Fibroblast of lung (primary cell): Measurements from ENCODE around the gene NFYB. TPM values are rescaled to one million over a fixed set of nuclear protein-coding genes. Genes with fewer than 3 reads are reported as not detected.

ENCODE experiments used
- DNase-seq, 2 donors: peaks; one replicate each; pipeline versions ENCODE4 v3.0.0 to v3.0.0-alpha.2; 2010; ENCODE audit warnings: low read depth in 2 of 2
- H2AFZ ChIP-seq: 2 replicates; pipeline ENCODE4 v1.5.1; 2012; ENCODE audit warnings: low read length, control low read depth, inconsistent platforms
- H3K27ac ChIP-seq: 2 replicates; pipeline ENCODE4 v1.5.1; 2011; ENCODE audit warnings: low read length, control low read depth; ENCODE audit not compliant: insufficient read depth
- H3K27me3 ChIP-seq: 2 replicates; pipeline ENCODE4 v1.5.1; 2011; ENCODE audit warnings: mild to moderate bottlenecking, low read length; ENCODE audit not compliant: control insufficient read depth, insufficient read depth
- H3K36me3 ChIP-seq: 2 replicates; pipeline ENCODE4 v1.5.1; 2011; ENCODE audit warnings: low read length; ENCODE audit not compliant: control insufficient read depth, insufficient read depth
- H3K4me1 ChIP-seq: 2 replicates; pipeline ENCODE4 v1.5.1; 2011; ENCODE audit warnings: low read length; ENCODE audit not compliant: control insufficient read depth, insufficient read depth; ENCODE audit errors: extremely low read depth
- H3K4me2 ChIP-seq: 2 replicates; pipeline ENCODE4 v1.5.1; 2011; ENCODE audit warnings: low read length, control low read depth; ENCODE audit not compliant: insufficient read depth; ENCODE audit errors: extremely low read depth
- H3K4me3 ChIP-seq, 4 experiments: fragments of 200-600 bp in 1 of 4; sonication (generic) in 1 of 4; replicated peaks in 1 of 4; 2 replicates each; pipeline ENCODE4 v1.5.1; 2011 to 2016; ENCODE audit warnings: low read length in 4 of 4, low read depth in 3 of 4, mild to moderate bottlenecking in 3 of 4, control low read depth in 2 of 4, inconsistent platforms in 1 of 4, mixed read lengths in 1 of 4; ENCODE audit not compliant: insufficient read depth in 1 of 4; ENCODE audit errors: control extremely low read depth in 1 of 4
- H3K79me2 ChIP-seq: 2 replicates; pipeline ENCODE4 v1.5.1; 2012; ENCODE audit warnings: mild to moderate bottlenecking, low read length, inconsistent platforms; ENCODE audit not compliant: control insufficient read depth, insufficient read depth
- H3K9ac ChIP-seq: 2 replicates; pipeline ENCODE4 v1.5.1; 2011; ENCODE audit warnings: mild to moderate bottlenecking, low read length, control low read depth; ENCODE audit not compliant: insufficient read depth
- H3K9me3 ChIP-seq: 2 replicates; pipeline ENCODE4 v1.5.1; 2012; ENCODE audit warnings: low read depth, low read length; ENCODE audit not compliant: control insufficient read depth, insufficient read depth
- H4K20me1 ChIP-seq: 2 replicates; pipeline ENCODE4 v1.5.1; 2011; ENCODE audit warnings: low read length; ENCODE audit not compliant: control insufficient read depth, insufficient read depth; ENCODE audit errors: extremely low read depth
- EZH2 ChIP-seq: IDR thresholded peaks from 2 replicates; pipeline ENCODE4 v1.5.1; 2012; ENCODE audit warnings: low read length, control low read depth, mild to moderate bottlenecking; ENCODE audit errors: missing control alignments
- polyA plus RNA-seq, 2 donors: library from polyadenylated mRNA; depleted of rRNA in 1 of 2; stranded (reverse) in 1 of 2; unstranded in 1 of 2; fragments of >200 nt; gene quantifications; 2 replicates each; pipeline ENCODE4 v1.2.1, GENCODE V29; 2011 to 2012; ENCODE audit warnings: missing spikeins in 1 of 2
- total RNA-seq: library from RNA; depleted of rRNA; stranded (reverse); fragments of >200 nt; gene quantifications from 2 replicates; pipeline ENCODE4 v1.2.1, GENCODE V29; 2014
- TF ChIP-seq, protein P1 (sequence below), 2 donors: IDR thresholded peaks in 1 of 2; conservative IDR thresholded peaks in 1 of 2; 1 replicate in 1 of 2; 2 replicates in 1 of 2; pipeline ENCODE4 v1.5.1; 2011 to 2012; ENCODE audit warnings: low read length in 2 of 2, control low read depth in 1 of 2, inconsistent platforms in 1 of 2, low read depth in 1 of 2, mild to moderate bottlenecking in 1 of 2

NFYB gene
- total and polyA plus RNA-seq, 2 donors (not counting 1 experiment from before 2014, with no cell fraction given), result 32.2 to 39.9 TPM

DNA sequence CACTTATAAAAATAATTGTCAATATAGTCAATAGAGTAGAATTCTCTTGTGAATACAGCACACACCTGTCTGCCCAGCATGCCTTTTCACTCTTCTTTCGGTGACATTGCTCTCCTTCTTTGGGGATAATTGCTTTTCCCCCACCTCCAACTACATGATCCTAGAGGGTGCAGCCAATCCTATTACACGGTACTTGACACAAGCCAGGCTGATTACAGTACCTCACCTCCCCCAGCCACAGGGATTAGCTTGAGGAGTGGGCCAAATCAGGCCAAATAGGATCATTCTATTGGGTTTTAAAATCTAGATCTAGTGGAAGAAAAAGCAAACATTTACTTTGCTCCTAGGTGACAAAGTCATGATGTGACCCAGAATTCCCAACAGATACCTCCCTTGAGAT, 16.8 kb upstream of the NFYB start:
- no peaks in the 10 kb centered on the region for H3K9me3 ChIP-seq
- H3K4me3 ChIP-seq, result no peak overlapping the region
- H3K36me3 ChIP-seq, result no peaks in the 10 kb centered on the region
- peaks cover 5% of the 10 kb centered on the region for H3K27me3 ChIP-seq
- no peaks in the 10 kb centered on the region for H3K79me2 ChIP-seq
- H2AFZ ChIP-seq, result no peak overlapping the region
- TF ChIP-seq EZH2, result no peak
- TF ChIP-seq, protein P1, sequence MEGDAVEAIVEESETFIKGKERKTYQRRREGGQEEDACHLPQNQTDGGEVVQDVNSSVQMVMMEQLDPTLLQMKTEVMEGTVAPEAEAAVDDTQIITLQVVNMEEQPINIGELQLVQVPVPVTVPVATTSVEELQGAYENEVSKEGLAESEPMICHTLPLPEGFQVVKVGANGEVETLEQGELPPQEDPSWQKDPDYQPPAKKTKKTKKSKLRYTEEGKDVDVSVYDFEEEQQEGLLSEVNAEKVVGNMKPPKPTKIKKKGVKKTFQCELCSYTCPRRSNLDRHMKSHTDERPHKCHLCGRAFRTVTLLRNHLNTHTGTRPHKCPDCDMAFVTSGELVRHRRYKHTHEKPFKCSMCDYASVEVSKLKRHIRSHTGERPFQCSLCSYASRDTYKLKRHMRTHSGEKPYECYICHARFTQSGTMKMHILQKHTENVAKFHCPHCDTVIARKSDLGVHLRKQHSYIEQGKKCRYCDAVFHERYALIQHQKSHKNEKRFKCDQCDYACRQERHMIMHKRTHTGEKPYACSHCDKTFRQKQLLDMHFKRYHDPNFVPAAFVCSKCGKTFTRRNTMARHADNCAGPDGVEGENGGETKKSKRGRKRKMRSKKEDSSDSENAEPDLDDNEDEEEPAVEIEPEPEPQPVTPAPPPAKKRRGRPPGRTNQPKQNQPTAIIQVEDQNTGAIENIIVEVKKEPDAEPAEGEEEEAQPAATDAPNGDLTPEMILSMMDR (conservative IDR thresholded peaks at IDR 0.05 in 1 of 2, IDR thresholded peaks at IDR 0.05 in 1 of 2; ENCODE audit: low read depth in 1 of 2, low read length in 2 of 2), result no peak
- H3K4me2 ChIP-seq, result no peak overlapping the region
- no peaks in the 10 kb centered on the region for H4K20me1 ChIP-seq
- no peak overlapping the region for H3K27ac ChIP-seq
- no peak for DNase-seq
- H3K9ac ChIP-seq, result no peak overlapping the region
- no peaks in the 10 kb centered on the region for H3K4me1 ChIP-seq

DNA sequence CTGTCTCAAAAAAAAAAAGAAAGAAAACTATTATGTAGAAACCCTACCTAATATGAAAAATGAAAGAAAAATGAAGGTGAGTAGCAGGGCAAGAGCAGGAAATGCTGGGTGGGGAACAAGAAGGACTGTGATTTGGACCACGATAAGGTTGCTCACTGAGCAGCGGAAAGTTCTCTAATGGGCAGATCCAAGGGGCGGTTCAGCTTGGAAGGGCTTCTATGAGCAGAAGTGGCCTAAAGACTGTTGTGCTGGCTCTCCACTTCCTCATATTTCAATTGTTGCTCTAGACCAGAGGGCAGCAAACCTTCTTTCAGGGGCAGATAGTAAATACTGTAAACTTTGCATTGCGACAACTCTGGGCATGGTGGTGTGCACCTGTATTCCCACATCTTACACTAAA, 16.3 kb upstream of the NFYB start:
- no peak overlapping the region for H3K27ac ChIP-seq
- no peak overlapping the region for H3K4me3 ChIP-seq
- peaks cover 5% of the 10 kb centered on the region for H3K27me3 ChIP-seq
- no peak for DNase-seq
- H4K20me1 ChIP-seq, result no peaks in the 10 kb centered on the region
- no peaks in the 10 kb centered on the region for H3K4me1 ChIP-seq
- H2AFZ ChIP-seq, result no peak overlapping the region
- TF ChIP-seq EZH2, result no peak
- no peaks in the 10 kb centered on the region for H3K9me3 ChIP-seq
- H3K4me2 ChIP-seq, result no peak overlapping the region
- H3K79me2 ChIP-seq, result no peaks in the 10 kb centered on the region
- no peak overlapping the region for H3K9ac ChIP-seq
- H3K36me3 ChIP-seq, result no peaks in the 10 kb centered on the region

DNA sequence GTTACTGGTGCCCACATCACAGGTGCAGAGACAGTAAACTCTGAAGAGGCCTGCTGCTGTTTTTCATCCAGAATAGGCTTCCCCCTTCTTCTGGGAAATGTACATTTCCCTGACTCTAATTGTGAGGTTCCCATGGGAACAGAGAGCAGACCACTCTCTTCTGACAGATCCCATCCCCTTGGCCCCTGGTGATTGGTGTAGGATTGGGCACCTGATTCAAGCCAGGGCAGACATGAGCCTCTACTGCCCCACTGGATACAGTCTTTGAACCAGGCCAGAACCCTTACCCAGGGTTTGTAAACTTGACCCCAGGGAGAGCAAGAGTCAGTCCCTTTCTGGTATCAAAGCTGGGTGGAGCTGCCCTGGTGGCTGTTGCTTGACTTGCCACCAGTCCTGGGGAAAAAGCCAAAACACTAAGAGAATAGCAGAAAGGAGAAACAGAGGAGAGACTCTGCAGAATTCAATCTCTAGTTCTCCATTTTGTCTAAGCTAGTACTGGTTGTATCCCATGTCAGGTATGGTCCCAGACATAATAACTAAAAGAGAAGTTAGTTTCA, 14.8 kb upstream of the NFYB start:
- H4K20me1 ChIP-seq, result no peaks in the 10 kb centered on the region
- no peak for DNase-seq
- H3K79me2 ChIP-seq, result no peaks in the 10 kb centered on the region
- H3K9ac ChIP-seq, result no peak overlapping the region
- H3K4me3 ChIP-seq, result no peak overlapping the region
- no peaks in the 10 kb centered on the region for H3K4me1 ChIP-seq
- H3K27me3 ChIP-seq, result peaks cover 8% of the 10 kb centered on the region
- no peak overlapping the region for H3K4me2 ChIP-seq
- H3K36me3 ChIP-seq, result no peaks in the 10 kb centered on the region
- H2AFZ ChIP-seq, result no peak overlapping the region
- no peak for TF ChIP-seq EZH2
- TF ChIP-seq, protein P1 (conservative IDR thresholded peaks at IDR 0.05 in 1 of 2, IDR thresholded peaks at IDR 0.05 in 1 of 2; ENCODE audit: low read depth in 1 of 2, low read length in 2 of 2), result no peak
- no peaks in the 10 kb centered on the region for H3K9me3 ChIP-seq
- H3K27ac ChIP-seq, result no peak overlapping the region
